Right atrium auricular region (tissue), 2 donors: Measurements from ENCODE around the gene TPSB2. TPM values are rescaled to one million over a fixed set of nuclear protein-coding genes. Genes with fewer than 3 reads are reported as not detected.
"Not testable (repeated sequence)": the region's sequence is repeated elsewhere in the genome, so short reads cannot be mapped to it uniquely, and the experiment has no call there.

Experiments used
- DNase-seq: peaks from one replicate; pipeline ENCODE4 v3.0.0-alpha.2; 2019; ENCODE audit warnings: low spot score
- H3K27ac ChIP-seq, 2 donors: fragments of 200-600 bp; sonication (generic); 1 replicate in 1 of 2; 2 replicates in 1 of 2; pipeline ENCODE4 v1.5.1; 2016 to 2019
- H3K27me3 ChIP-seq, 2 donors: fragments of 200-600 bp; sonication (generic); one replicate each; pipeline versions ENCODE4 v1.5.1 to v1.6.0; 2017 to 2019
- H3K36me3 ChIP-seq: fragments of 200-600 bp; sonication (generic); one replicate; pipeline ENCODE4 v1.5.1; 2016
- H3K4me1 ChIP-seq, 2 donors: fragments of 200-600 bp; sonication (generic); one replicate each; pipeline versions ENCODE4 v1.5.1 to v1.6.0; 2017 to 2019
- H3K4me3 ChIP-seq, 2 donors: fragments of 200-600 bp; sonication (generic); 1 replicate in 1 of 2; 2 replicates in 1 of 2; pipeline ENCODE4 v1.5.1; 2017 to 2019; ENCODE audit warnings: mild to moderate bottlenecking in 1 of 2, moderate library complexity in 1 of 2
- H3K9me3 ChIP-seq, 2 donors: fragments of 200-600 bp; sonication (generic); one replicate each; pipeline ENCODE4 v1.5.1; 2019
- total RNA-seq, 2 donors: library from RNA; depleted of rRNA; stranded (reverse); fragments of >200 nt; gene quantifications; one replicate each; pipeline ENCODE4 v1.1.0, GENCODE V29; 2016
- TF ChIP-seq, protein P1 (sequence below), 2 donors: fragments of 200-600 bp; sonication (generic); IDR thresholded peaks; one replicate each; pipeline ENCODE4 v1.5.1; 2019; ENCODE audit warnings: antibody characterized with exemption in 2 of 2

Gene TPSB2
- total RNA-seq, 2 donors from 2014 or later: 1.2 to 12.5 TPM

DNA sequence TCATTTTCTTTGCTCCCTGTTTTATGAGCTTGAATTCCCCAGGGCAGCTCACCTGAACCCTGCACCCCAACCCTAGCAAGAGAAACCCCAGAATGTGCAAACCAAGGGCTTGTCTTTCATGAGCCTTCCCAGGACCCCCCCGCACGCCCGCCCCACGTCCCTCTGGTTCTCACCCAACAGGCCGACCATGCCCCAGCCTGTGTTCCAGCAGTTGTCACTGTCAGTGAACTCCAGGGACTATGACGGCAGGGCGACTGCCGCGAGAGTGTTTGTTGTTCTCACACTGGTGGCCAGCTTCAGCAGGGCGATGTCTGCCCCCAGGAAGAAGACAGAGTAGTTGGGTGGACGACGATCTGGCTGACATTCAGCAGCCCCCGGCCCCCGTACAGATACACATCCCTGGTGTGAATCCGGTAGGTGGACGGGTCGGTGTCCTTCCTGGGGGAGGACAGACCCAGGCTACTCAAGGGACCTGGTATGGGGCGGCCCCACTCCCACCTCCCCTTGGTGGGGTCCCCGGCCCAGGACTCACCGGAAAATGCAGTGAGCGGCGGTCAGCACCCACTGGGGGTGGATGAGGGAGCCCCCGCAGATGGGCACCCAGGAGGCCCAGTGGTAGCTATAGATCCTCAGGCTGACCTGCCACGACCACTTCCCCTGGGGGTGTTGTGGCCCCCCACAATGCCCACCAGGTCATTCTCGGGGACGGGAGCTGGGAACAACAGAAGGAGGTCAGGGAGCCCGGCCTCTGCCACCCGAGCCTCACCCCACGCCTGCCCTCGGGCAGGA is 46.0 kb upstream of the TPSB2 start:
- Histone ChIP-seq H3K27me3 (no peaks in the 10 kb centered on the region), H3K27ac (no peak overlapping the region), H3K36me3 (no peaks in the 10 kb centered on the region), H3K4me3 (no peak overlapping the region), H3K4me1 (peaks cover 0 to 4% of the 10 kb centered on the region in 2 donors), H3K9me3 (no peaks in the 10 kb centered on the region)
- TF ChIP-seq, protein P1, sequence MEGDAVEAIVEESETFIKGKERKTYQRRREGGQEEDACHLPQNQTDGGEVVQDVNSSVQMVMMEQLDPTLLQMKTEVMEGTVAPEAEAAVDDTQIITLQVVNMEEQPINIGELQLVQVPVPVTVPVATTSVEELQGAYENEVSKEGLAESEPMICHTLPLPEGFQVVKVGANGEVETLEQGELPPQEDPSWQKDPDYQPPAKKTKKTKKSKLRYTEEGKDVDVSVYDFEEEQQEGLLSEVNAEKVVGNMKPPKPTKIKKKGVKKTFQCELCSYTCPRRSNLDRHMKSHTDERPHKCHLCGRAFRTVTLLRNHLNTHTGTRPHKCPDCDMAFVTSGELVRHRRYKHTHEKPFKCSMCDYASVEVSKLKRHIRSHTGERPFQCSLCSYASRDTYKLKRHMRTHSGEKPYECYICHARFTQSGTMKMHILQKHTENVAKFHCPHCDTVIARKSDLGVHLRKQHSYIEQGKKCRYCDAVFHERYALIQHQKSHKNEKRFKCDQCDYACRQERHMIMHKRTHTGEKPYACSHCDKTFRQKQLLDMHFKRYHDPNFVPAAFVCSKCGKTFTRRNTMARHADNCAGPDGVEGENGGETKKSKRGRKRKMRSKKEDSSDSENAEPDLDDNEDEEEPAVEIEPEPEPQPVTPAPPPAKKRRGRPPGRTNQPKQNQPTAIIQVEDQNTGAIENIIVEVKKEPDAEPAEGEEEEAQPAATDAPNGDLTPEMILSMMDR (IDR thresholded peaks at IDR 0.05): no peak
- no peak for DNase-seq

DNA sequence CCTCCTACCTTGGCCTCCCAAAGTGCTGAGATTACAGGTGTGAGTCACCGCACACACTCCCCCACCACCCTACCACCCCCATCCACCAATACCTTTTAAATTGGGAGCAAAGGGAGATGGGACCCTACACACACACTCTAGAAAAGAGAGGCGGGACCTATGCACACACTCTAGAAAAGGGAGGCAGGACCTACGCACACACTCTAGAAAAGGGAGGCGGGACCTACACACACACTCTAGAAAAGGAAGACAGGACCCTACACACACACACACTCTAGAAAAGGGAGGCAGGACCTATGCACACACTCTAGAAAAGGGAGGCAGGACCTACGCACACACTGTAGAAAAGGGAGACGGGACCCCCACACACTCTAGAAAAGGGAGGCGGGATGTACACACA is 44.8 kb upstream of the TPSB2 start:
- TF ChIP-seq, protein P1 (IDR thresholded peaks at IDR 0.05): no peak
- H3K27me3 ChIP-seq: no peaks in the 10 kb centered on the region

DNA sequence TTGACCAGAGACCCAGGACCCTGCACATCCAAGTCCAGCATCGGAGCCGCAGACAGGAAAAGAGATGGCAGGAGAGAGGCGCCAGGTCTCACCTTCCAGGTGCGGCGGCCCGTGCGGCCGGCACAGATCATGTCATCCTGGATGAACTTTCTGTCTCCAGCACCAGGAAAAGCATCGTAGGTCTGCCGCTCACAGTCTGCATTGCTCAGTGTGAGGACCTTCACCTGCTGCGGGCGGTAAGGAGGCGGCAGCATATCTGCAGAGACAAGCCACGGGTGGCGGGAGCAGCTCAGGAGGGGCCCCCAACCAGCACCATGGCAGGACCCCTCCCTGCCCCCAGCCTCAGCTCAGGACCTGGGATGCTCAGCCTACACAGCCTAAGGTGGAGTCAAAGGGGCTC is 43.8 kb upstream of the TPSB2 start:
- H3K4me3 ChIP-seq: no peak overlapping the region
- no peak overlapping the region for H3K27ac ChIP-seq
- H3K36me3 ChIP-seq: no peaks in the 10 kb centered on the region
- peaks cover 0 to 4% of the 10 kb centered on the region in 2 donors for H3K4me1 ChIP-seq
- no peaks in the 10 kb centered on the region for H3K9me3 ChIP-seq
- DNase-seq: no peak
- H3K27me3 ChIP-seq: no peaks in the 10 kb centered on the region
- TF ChIP-seq, protein P1 (IDR thresholded peaks at IDR 0.05): no peak

More for the DNA sequence above, 44.8 kb upstream of the TPSB2 start:
- Histone ChIP-seq H3K4me3 (no peak overlapping the region), H3K4me1 (peaks cover 0 to 4% of the 10 kb centered on the region in 2 donors), H3K27ac (no peak overlapping the region), H3K36me3 (no peaks in the 10 kb centered on the region), H3K9me3 (no peaks in the 10 kb centered on the region)
- no peak for DNase-seq

DNA sequence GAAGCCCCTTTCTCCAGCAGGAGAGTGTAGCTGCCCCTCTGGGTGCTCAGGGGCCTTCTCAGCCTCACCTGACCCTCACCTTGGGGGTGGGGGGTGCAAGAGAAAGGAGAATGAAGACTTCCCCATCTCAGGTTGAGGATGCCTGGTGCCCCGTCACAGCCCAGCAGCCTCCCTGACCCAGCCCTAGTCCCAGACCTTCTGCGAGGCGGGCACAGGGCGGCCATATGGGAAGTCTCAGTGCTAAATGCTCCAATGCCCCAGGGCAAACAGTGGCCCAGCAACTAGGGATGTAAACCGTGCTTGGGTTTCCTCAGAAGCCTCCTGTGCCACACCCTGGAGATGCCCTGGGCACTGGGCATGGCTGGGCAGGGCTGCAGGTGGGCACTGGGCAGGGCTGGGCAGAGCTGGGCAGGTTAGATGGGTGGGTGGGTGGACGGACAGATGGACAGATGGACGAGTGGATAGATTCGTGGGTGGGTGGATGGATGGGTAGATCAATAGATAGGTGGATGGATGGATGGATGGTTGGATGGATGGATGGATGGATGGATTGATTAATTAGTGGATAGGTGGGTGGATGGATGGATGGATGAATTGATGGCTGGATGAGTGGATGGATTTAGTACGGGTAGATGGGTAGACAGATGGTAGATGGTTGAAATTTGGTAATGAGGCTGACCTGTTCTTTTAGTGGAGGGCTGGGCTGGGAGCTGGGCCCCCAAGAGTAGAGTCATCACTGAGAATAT is 42.6 kb upstream of the TPSB2 start:
- TF ChIP-seq, protein P1 (IDR thresholded peaks at IDR 0.05): no peak
- no peak for DNase-seq
- Histone ChIP-seq H3K36me3 (no peaks in the 10 kb centered on the region), H3K4me3 (no peak overlapping the region), H3K4me1 (peaks cover 0 to 4% of the 10 kb centered on the region in 2 donors), H3K9me3 (no peaks in the 10 kb centered on the region), H3K27me3 (no peaks in the 10 kb centered on the region), H3K27ac (no peak overlapping the region)

DNA sequence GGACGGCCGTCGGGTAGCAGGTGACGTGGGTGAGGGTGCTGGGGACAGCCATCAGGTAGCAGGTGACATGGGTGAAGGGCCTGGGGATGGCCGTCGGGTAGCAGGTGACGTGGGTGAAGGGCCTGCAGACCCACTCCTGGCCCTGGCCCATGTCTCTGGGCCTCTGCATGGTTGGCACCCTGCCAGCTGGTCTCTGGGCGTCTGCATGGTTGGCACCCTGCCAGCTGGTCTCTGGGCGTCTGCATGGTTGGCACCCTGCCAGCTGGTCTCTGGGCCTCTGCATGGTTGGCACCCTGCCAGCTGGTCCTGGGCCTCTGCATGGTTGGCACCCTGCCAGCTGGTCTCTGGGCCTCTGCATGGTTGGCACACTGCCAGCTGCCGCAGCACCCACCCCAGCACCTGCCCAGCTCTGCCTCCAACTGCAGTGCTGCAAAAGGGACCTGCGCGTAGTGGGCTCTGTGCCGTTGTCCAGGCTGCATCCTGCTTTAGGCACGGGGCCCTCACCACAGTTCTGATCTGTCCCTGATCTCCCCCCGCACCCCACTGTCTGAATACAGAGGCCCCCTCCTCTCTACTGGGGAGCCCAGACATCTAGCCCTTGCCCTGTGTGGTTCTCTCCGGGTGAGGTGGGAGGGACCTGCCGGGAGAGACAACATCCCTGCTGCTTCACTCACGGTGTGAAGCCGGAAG is 41.9 kb upstream of the TPSB2 start:
- not testable (repeated sequence) for H3K4me3 ChIP-seq, DNase-seq, H3K4me1 ChIP-seq, H3K27me3 ChIP-seq, H3K27ac ChIP-seq, H3K9me3 ChIP-seq, H3K36me3 ChIP-seq

DNA sequence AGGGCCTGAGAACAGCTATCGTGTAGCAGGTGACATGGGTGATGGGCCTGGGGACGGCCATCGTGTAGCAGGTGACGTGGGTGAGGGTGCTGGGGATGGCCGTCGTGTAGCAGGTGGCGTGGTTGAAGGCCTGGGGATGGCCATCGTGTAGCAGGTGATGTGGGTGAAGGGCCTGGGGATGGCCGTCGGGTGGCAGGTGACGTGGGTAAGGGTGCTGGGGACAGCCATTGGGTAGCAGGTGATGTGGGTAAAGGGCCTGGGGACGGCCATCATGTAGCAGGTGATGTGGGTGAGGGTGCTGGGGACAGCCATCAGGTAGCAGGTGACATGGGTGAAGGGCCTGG is 41.4 kb upstream of the TPSB2 start:
- no peak for DNase-seq
- Histone ChIP-seq H3K27ac (no peak overlapping the region), H3K27me3 (no peaks in the 10 kb centered on the region), H3K9me3 (no peaks in the 10 kb centered on the region), H3K4me3 (no peak overlapping the region), H3K4me1 (peaks cover 0 to 4% of the 10 kb centered on the region in 2 donors), H3K36me3 (no peaks in the 10 kb centered on the region)
- TF ChIP-seq, protein P1 (IDR thresholded peaks at IDR 0.05): no peak

DNA sequence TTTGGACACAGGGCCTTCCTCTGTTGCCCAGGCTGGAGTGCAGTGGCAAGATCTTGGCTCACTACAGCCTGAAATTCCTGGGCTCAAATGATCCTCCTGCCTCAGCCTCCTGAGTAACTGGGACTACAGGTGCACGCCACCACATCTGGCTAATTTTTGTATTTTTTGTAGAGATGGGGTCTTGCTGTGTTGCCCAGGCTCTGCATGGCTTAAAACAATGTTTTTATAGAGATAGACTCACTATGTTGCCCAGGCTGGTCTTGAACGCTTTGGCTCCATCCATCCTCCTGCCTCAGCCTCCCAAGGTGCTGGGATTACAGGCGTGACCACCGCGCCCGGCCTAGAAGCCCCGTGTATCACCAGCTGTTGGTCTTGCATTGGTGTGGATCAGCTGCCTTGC is 39.4 kb upstream of the TPSB2 start:
- H3K27me3 ChIP-seq, H3K4me3 ChIP-seq, H3K27ac ChIP-seq, DNase-seq, H3K4me1 ChIP-seq, H3K9me3 ChIP-seq, H3K36me3 ChIP-seq: not testable (repeated sequence)
